GM12801 (cell line): Measurements from ENCODE around the gene CPM.

Source experiments
- CTCF ChIP-seq: IDR thresholded peaks from one replicate; pipeline ENCODE4 v1.5.1; 2011; ENCODE audit warnings: control low read depth; ENCODE audit not compliant: insufficient read length; ENCODE audit errors: extremely low read depth

CPM gene

GRCh38 chr12:68831751-68832503 is 101.0 kb downstream of the CPM start:
- TF ChIP-seq CTCF, result no peak

- no peak for TF ChIP-seq CTCF
Observed at GRCh38 chr12:68831272-68831671, 101.7 kb downstream of the CPM start.

- no peak for TF ChIP-seq CTCF
Observed at GRCh38 chr12:68828672-68829068, 104.3 kb downstream of the CPM start.

- no peak for TF ChIP-seq CTCF
Observed at GRCh38 chr12:68827895-68828671, 104.9 kb downstream of the CPM start.

- TF ChIP-seq CTCF, result no peak
Observed at GRCh38 chr12:68825569-68826217, 107.3 kb downstream of the CPM start.

GRCh38 chr12:68824597-68825250 is 108.2 kb downstream of the CPM start:
- TF ChIP-seq CTCF, result no peak

GRCh38 chr12:68824131-68824530 is 108.8 kb downstream of the CPM start:
- no peak for TF ChIP-seq CTCF
